B cell (primary cell): ENCODE data around the gene ILF3.

Experiments
- EZH2 ChIP-seq: IDR thresholded peaks from 2 replicates; pipeline ENCODE4 v1.6.1; 2012; ENCODE audit warnings: borderline replicate concordance, low read depth, mild to moderate bottlenecking, moderate library complexity, low read length; ENCODE audit not compliant: insufficient read depth, poor library complexity, severe bottlenecking
- TF ChIP-seq, protein P1 (sequence below): fragments of 200-600 bp; IDR thresholded peaks from one replicate; pipeline ENCODE4 v1.8.0; 2022; ENCODE audit warnings: antibody characterized with exemption, mild to moderate bottlenecking

GRCh38 chr19:10713317-10713716, 59.2 kb downstream of the ILF3 start:
- TF ChIP-seq, protein P1, sequence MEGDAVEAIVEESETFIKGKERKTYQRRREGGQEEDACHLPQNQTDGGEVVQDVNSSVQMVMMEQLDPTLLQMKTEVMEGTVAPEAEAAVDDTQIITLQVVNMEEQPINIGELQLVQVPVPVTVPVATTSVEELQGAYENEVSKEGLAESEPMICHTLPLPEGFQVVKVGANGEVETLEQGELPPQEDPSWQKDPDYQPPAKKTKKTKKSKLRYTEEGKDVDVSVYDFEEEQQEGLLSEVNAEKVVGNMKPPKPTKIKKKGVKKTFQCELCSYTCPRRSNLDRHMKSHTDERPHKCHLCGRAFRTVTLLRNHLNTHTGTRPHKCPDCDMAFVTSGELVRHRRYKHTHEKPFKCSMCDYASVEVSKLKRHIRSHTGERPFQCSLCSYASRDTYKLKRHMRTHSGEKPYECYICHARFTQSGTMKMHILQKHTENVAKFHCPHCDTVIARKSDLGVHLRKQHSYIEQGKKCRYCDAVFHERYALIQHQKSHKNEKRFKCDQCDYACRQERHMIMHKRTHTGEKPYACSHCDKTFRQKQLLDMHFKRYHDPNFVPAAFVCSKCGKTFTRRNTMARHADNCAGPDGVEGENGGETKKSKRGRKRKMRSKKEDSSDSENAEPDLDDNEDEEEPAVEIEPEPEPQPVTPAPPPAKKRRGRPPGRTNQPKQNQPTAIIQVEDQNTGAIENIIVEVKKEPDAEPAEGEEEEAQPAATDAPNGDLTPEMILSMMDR = no peak
- no peak for TF ChIP-seq EZH2
